GM10266 (cell line): ENCODE results near the gene ZHX3.

Source experiments
- DNase-seq: peaks from one replicate; pipeline ENCODE4 v3.0.0; 2012; ENCODE audit errors: extremely low spot score
- CTCF ChIP-seq: IDR thresholded peaks from 2 replicates; pipeline ENCODE4 v1.5.1; 2012; ENCODE audit warnings: mild to moderate bottlenecking, low read depth; ENCODE audit not compliant: control insufficient read depth, insufficient read depth; ENCODE audit errors: missing control alignments

The ZHX3 gene

DNA sequence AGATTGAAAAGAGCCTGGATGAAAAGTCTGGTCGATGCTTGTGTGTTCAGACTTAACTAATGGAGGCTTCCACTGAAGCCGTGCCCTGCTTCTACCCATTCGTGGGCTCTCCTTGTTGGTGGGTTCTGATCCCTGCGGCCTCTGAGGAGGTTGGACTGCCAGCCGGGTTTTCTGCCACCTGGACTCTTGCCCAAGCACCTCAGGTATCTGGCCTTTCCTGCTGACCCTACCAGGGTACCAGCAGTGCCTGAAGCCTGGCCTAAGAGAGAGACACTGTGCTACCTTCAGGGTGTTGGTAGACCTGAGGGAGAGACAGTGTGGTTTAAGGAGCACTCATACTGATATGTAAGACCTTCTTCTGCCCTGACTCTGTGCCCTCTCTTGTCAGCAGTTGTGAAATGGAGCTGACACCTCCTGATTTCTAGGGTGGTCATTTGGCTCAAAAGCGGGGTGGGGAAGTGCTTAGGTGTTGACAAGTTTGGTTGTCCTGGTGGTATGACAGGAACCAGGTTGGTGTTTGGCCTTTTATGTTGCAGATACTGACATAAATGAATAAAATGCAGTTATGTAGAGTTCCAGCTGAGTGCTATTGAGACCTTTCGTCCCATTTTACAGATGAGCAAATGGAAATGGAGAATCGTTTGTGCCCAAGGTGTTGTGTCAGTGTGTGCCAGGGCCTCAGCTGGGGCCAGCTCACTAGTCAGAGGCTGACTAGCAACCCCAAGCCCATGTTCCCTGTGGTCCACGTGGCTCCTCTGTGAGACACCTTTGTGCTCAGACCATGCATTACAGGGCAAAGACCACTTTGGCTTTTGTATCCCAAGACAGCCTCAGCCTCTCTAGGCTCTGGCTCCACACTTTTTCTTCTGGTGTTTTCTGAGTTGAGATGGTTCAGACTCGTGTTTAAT lies 177.1 kb downstream of the ZHX3 start:
- TF ChIP-seq CTCF, result no peak
- no peak for DNase-seq

GRCh38 chr20:41139227-41140093 lies 178.1 kb downstream of the ZHX3 start:
- no peak for TF ChIP-seq CTCF
- DNase-seq, result no peak

DNA sequence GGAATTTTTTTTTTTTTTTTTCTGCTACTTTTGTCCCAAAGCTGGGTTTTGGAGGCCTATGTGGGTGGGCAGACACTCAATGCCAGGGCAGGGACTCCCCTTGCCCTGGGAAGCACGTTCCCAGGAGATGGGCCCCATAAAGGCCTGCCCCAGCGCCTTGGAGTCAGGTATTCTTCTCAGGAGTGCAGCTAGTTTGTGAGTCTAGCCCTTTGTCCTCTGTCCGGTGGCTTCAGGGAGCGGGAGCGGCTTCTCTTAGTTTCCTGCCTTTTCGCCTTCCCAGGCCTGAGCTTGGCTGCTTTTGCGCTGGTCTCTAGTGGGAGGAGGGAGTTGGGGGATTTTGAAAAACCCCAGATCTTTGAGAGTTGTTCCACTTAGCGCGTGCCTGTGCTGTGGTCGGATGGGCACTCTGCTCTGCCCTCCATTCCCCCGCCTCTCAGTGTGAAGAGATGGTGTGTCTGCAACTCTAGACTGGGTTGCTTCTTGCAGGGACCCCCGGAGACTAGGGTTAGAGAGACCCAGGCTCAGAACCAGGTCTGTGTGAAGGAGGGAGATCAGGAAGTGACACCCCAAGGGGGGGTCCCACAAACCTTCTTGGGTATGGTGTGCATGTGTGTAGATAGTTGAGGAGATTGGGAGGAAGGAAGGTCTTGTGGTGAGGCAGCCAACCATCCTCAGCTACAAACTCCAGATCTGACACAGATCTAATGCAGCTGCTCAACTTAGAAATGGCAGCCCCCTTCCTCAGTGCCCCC lies 178.9 kb downstream of the ZHX3 start:
- DNase-seq, result peak; percentile 53
- TF ChIP-seq CTCF, result no peak

- DNase-seq, result peak; percentile 80
Measured at GRCh38 chr20:41137614-41138474, 179.7 kb downstream of the ZHX3 start.

DNA sequence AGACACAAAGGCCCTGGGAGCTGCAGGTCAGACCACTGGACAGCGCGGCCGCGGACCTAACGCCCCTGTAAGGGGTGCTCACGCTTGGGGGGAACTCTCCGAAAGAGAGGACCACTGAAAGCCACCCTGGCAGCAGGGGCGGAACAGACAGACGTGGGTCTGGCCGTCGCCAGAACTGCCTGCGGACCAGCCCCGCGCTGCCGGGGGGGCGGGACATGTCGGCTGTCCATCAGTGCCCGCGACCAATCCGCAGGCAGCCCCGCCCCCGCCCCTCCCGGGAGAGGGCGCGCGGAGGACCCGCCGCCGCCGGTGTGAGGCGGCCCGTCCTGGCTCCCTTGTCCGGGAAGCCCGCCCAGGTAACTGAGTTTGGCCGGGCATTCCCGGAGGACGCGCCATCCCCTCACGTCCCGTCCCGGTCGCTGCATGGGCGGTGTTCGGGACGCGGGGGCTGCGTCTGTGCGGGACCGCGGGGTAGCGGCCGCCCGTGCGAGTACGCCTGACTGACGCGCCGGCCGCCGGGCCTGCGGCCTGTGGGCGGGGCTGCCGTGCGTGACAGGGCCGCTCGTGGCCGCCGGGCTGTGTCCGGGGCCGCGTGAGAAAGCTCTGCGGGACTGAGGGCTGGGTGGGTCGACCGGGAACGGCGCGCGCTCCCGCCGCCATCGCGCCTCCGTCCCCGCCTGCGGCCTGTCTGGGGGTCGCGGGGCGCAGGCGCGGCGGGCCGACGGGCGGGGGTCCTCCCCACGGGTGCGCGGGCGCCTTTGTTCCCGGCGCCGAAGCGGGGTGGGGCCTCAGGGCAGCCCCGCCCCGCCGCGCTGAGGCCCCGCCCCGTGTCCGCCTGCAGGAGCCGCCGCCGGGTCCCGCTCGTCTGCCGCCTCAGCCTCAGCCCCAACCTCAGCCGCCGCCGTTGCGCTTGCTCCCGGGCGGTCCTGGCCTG lies 180.6 kb downstream of the ZHX3 start, which contains the start of gene PLCG1:
PLCG1 (plus strand) TSS at position 864 of the 934 bp plus-strand sequence. CDS start 99 bp downstream, outside the sequence.
- peak; percentile 96 for DNase-seq

More at GRCh38 chr20:41137614-41138474, 179.7 kb downstream of the ZHX3 start:
- TF ChIP-seq CTCF, result no peak

More for the DNA sequence above, 180.6 kb downstream of the ZHX3 start, which contains the start of gene PLCG1:
- no peak for TF ChIP-seq CTCF
